Stomach (tissue), 9 donors: ENCODE measurements around the gene ERMP1. TPM values are rescaled to one million over a fixed set of nuclear protein-coding genes. Genes with fewer than 3 reads are reported as not detected.

Source experiments
- DNase-seq, 2 donors: peaks; one replicate each; pipeline versions ENCODE4 v3.0.0 to v3.0.0-alpha.2; 2013 to 2019
- H3K27ac ChIP-seq, 5 donors: fragments of 200-600 bp in 4 of 5; sonication (generic) in 4 of 5; one replicate each; pipeline ENCODE4 v1.5.1; 2013 to 2019; ENCODE audit warnings: mild to moderate bottlenecking in 1 of 5, moderate library complexity in 1 of 5
- H3K27me3 ChIP-seq, 3 donors: fragments of 200-600 bp; sonication (generic); one replicate each; pipeline ENCODE4 v1.5.1; 2017 to 2019; ENCODE audit warnings: mixed run types in 1 of 3
- H3K36me3 ChIP-seq, 4 donors: fragments of 200-600 bp; sonication (generic); 1 replicate in 3 of 4; 2 replicates in 1 of 4; pipeline ENCODE4 v1.5.1; 2016 to 2019
- H3K4me1 ChIP-seq, 4 donors: fragments of 200-600 bp; sonication (generic); one replicate each; pipeline ENCODE4 v1.5.1; 2016 to 2019
- H3K4me3 ChIP-seq, 4 donors: fragments of 200-600 bp; sonication (generic) in 3 of 4; one replicate each; pipeline ENCODE4 v1.5.1; 2016 to 2019; ENCODE audit warnings: mild to moderate bottlenecking in 1 of 4
- H3K9me3 ChIP-seq, 4 donors: fragments of 200-600 bp; sonication (generic); one replicate each; pipeline ENCODE4 v1.5.1; 2016 to 2019
- CTCF ChIP-seq, 7 experiments: fragments of 450-650 bp in 4 of 7; fragments of 200-600 bp in 3 of 7; sonication (generic) in 3 of 7; IDR thresholded peaks; one replicate each; pipeline ENCODE4 v1.5.1; 2016 to 2019; ENCODE audit warnings: antibody characterized with exemption in 7 of 7, control low read depth in 2 of 7, mild to moderate bottlenecking in 1 of 7
- EP300 ChIP-seq: sonication (generic); formaldehyde crosslinking; IDR thresholded peaks from one replicate; pipeline ENCODE4 v1.6.1; 2017; ENCODE audit warnings: antibody characterized with exemption
- POLR2A ChIP-seq, 4 donors: fragments of 450-650 bp; IDR thresholded peaks; one replicate each; pipeline ENCODE4 v1.6.1; 2016; ENCODE audit warnings: antibody characterized with exemption in 4 of 4, control low read depth in 2 of 4, mild to moderate bottlenecking in 1 of 4, moderate library complexity in 1 of 4
- POLR2AphosphoS5 ChIP-seq, 3 donors: sonication (generic); formaldehyde crosslinking; IDR thresholded peaks; one replicate each; pipeline ENCODE4 v1.6.1; 2016; ENCODE audit warnings: antibody characterized with exemption in 3 of 3
- WGBS, 5 donors: extraction: QIAGEN DNeasy Blood & Tissue Kit in 3 of 5; methylation state at CpG; one replicate each; pipeline versions ENCODE4 v1.1.5 to v1.1.7; 2013 to 2018; 5-methylcytosine and 5-hydroxymethylcytosine counted together
- intact Hi-C: fragments of 100-400 bp; cut with DNase I; formaldehyde crosslinking; loops from one replicate; pipeline ENCODE4 v1.15.1; 2023; ENCODE audit warnings: low total_unique reads
- polyA plus RNA-seq, 3 donors: library from polyadenylated mRNA; stranded (reverse); fragments of 200-250 nt; gene quantifications; one replicate each; pipeline ENCODE4 v1.2.3, GENCODE V29; 2013
- total RNA-seq, 5 donors: library from RNA; depleted of rRNA; stranded (reverse); fragments of >200 nt; gene quantifications; one replicate each; pipeline versions ENCODE4 v1.1.0 to v1.2.3, GENCODE V29; 2014 to 2016
- donor health status: healthy with polysubstance abuse.
- donor health status: Bipolar disorder and iron deficiency.
- donor health status: healthy.

The ERMP1 gene
- total and polyA plus RNA-seq, 8 donors, result 2.0 to 32.1 (median 16.3) TPM

DNA sequence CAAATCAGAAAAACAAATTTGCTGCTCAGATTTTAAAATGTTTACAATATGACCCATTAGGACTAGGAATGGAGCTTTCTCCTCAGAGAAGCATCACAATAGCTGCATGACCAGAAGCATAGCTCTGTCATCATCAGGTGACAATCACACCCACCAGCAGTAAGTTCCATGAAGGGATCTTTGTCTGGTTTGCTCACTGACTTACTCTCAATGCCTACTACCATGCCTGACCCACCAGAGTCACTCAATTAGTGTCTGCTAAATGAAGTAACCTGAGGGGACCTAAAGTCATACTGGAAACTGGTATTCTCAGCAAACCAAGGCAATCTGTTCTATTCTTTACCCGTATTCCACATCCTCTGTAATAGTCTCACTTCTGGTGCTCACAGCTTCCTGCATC is 7.7 kb downstream of the ERMP1 start:
- Histone ChIP-seq H3K27me3 (no peaks in the 10 kb centered on the region), H3K27ac (no peak overlapping the region), H3K4me1 (peaks cover 0 to 32% (median 8%) of the 10 kb centered on the region in 4 donors), H3K36me3 (peaks cover 8 to 69% (median 58%) of the 10 kb centered on the region in 4 donors), H3K9me3 (no peaks in the 10 kb centered on the region), H3K4me3 (no peak overlapping the region)
- TF ChIP-seq POLR2AphosphoS5 (IDR thresholded peaks at IDR 0.05), result no peak
- no peak for TF ChIP-seq EP300
- no peak for TF ChIP-seq CTCF (IDR thresholded peaks at IDR 0.05)
- TF ChIP-seq POLR2A (IDR thresholded peaks at IDR 0.05), result no peak
- DNase-seq, result no peak
- intact Hi-C loops, result no loop called here
- WGBS, 5 donors, result 83 to 89% (median 86%) methylated on average over 1 of the region's 1 CpG

GRCh38 chr9:5820425-5820824 is 12.5 kb downstream of the ERMP1 start:
- intact Hi-C loops, result no loop called here
- no peaks in the 10 kb centered on the region for H3K9me3 ChIP-seq
- no peak overlapping the region for H3K4me3 ChIP-seq
- no peak overlapping the region for H3K27ac ChIP-seq
- DNase-seq, result no peak
- no peaks in the 10 kb centered on the region for H3K4me1 ChIP-seq
- TF ChIP-seq CTCF (IDR thresholded peaks at IDR 0.05) (no peak), POLR2A (IDR thresholded peaks at IDR 0.05) (no peak), EP300 (no peak), POLR2AphosphoS5 (IDR thresholded peaks at IDR 0.05) (no peak)
- 85 to 91% (median 88%) methylated on average over 1 of the region's 1 CpG for WGBS, 5 donors
- no peaks in the 10 kb centered on the region for H3K27me3 ChIP-seq
- H3K36me3 ChIP-seq, result peaks cover 8 to 77% (median 71%) of the 10 kb centered on the region in 4 donors

DNA sequence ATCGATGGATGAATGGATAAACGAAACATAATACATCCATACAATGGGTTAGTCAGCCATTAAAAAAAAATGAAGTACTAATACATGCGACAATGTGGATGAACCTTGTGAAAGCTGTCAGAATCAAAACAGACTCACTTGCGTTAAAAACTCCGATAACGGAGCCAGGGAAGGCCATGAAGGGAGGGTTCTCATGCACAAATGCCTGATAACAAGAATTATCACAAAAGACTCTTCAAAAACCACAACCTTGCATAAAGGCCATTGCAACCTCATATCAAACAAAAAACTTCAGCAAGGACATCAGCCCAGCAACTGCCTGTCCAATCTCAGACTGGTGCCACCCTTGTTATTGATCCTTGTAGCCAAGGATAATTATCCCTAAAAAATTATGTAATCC is 13.7 kb downstream of the ERMP1 start:
- no peaks in the 10 kb centered on the region for H3K9me3 ChIP-seq
- TF ChIP-seq EP300 (no peak), POLR2A (IDR thresholded peaks at IDR 0.05) (no peak), POLR2AphosphoS5 (IDR thresholded peaks at IDR 0.05) (no peak), CTCF (IDR thresholded peaks at IDR 0.05) (no peak)
- H3K27me3 ChIP-seq, result no peaks in the 10 kb centered on the region
- 86 to 90% (median 88%) methylated on average over 6 of the region's 6 CpGs for WGBS, 5 donors
- DNase-seq, result no peak
- intact Hi-C loops, result no loop called here
- no peaks in the 10 kb centered on the region for H3K4me1 ChIP-seq
- H3K36me3 ChIP-seq, result peaks cover 8 to 69% (median 64%) of the 10 kb centered on the region in 4 donors
- no peak overlapping the region for H3K27ac ChIP-seq
- H3K4me3 ChIP-seq, result no peak overlapping the region

- WGBS, 5 donors, result 82 to 89% (median 87%) methylated on average over 2 of the region's 2 CpGs
- H3K36me3 ChIP-seq, result peaks cover 4 to 68% (median 63%) of the 10 kb centered on the region in 4 donors
- H3K9me3 ChIP-seq, result no peaks in the 10 kb centered on the region
- no peak overlapping the region for H3K4me3 ChIP-seq
- H3K4me1 ChIP-seq, result no peaks in the 10 kb centered on the region
- intact Hi-C loops, result no loop called here
- H3K27ac ChIP-seq, result no peak overlapping the region
- TF ChIP-seq EP300 (no peak), CTCF (IDR thresholded peaks at IDR 0.05) (no peak), POLR2A (IDR thresholded peaks at IDR 0.05) (no peak), POLR2AphosphoS5 (IDR thresholded peaks at IDR 0.05) (no peak)
- no peaks in the 10 kb centered on the region for H3K27me3 ChIP-seq
- no peak for DNase-seq
Measured at GRCh38 chr9:5818424-5819142, 14.3 kb downstream of the ERMP1 start.
